A549 (cell line): ENCODE measurements around the gene EMC6. TPM values are rescaled to one million over a fixed set of nuclear protein-coding genes. Genes with fewer than 3 reads are reported as not detected.

Source experiments
- ATAC-seq, 2 experiments: fragments of 200-7000 bp in 1 of 2; fragments of >200 bp in 1 of 2; cut with Nextera tagmentation in 1 of 2; cut with Tn5 transposase in 1 of 2; 3 replicates each; pipeline versions ENCODE4 v1.8.0 to v1.9.1; 2018 to 2020; ENCODE audit warnings: mild to moderate bottlenecking in 1 of 2, moderate library complexity in 1 of 2
- CTCF ChIA-PET: fragments of 300-600 bp; sonication (Branson Sonifier 250); formaldehyde crosslinking; extraction: SDS; loops from one replicate; lab custom pipeline; 2021; ENCODE audit warnings: antibody characterized with exemption, inconsistent platforms; lab: Yijun Ruan, JAX
- POLR2A ChIA-PET: fragments of 350-600 bp; formaldehyde crosslinking; extraction: SDS; loops from one replicate; lab custom pipeline; 2021; ENCODE audit warnings: antibody characterized with exemption, inconsistent platforms; lab: Yijun Ruan, JAX
- DNase-seq, 2 experiments: peaks; one replicate each; pipeline versions ENCODE4 v3.0.0 to v3.0.0-alpha.2; 2011 to 2016; ENCODE audit warnings: low read depth in 1 of 2, low spot score in 1 of 2
- FAIRE-seq: peaks from 2 replicates; lab custom pipeline; 2011; peaks lifted over from hg19 to GRCh38; lab: Jason Lieb, UNC
- H3K27ac ChIP-seq, 2 experiments: fragments of >200 bp; sonication (Bioruptor Twin); formaldehyde crosslinking; 3 replicates each; pipeline ENCODE4 v1.5.1; 2016 to 2017
- H3K4me1 ChIP-seq: fragments of >200 bp; sonication (Bioruptor Twin); formaldehyde crosslinking; 3 replicates; pipeline ENCODE4 v1.6.1; 2016
- H3K4me2 ChIP-seq: fragments of >200 bp; sonication (Bioruptor Twin); formaldehyde crosslinking; 3 replicates; pipeline ENCODE4 v1.6.1; 2016
- H3K4me3 ChIP-seq: fragments of >200 bp; sonication (Bioruptor Twin); formaldehyde crosslinking; 3 replicates; pipeline ENCODE4 v1.5.1; 2016
- H3K9me3 ChIP-seq: fragments of >200 bp; sonication (Bioruptor Twin); formaldehyde crosslinking; 3 replicates; pipeline ENCODE4 v1.6.1; 2016
- ATOH8 ChIP-seq: fragments of 250-450 bp; sonication (Bioruptor Pico); IDR thresholded peaks from 2 replicates; pipeline ENCODE4 v1.5.0; 2020; ENCODE audit warnings: low read depth, mild to moderate bottlenecking, moderate library complexity
- BCL3 ChIP-seq: fragments of >200 bp; sonication (Bioruptor Twin); formaldehyde crosslinking; IDR thresholded peaks from 3 replicates; pipeline ENCODE4 v1.6.1; 2016
- CBX2 ChIP-seq: fragments of 200-600 bp; sonication (generic); IDR thresholded peaks from 2 replicates; pipeline ENCODE4 v1.6.1; 2016; ENCODE audit warnings: low read depth, mild to moderate bottlenecking, borderline replicate concordance
- CHD2 ChIP-seq: fragments of 150-350 bp; IDR thresholded peaks from 2 replicates; pipeline ENCODE4 v1.6.1; 2014; ENCODE audit warnings: low read length; ENCODE audit not compliant: partially characterized antibody
- E2F6 ChIP-seq: IDR thresholded peaks from 2 replicates; pipeline ENCODE4 v1.6.1; 2012; ENCODE audit warnings: low read depth, borderline replicate concordance
- ELK1 ChIP-seq: fragments of 150-350 bp; IDR thresholded peaks from 2 replicates; pipeline ENCODE4 v1.6.1; 2014; ENCODE audit warnings: low read depth, mild to moderate bottlenecking, low read length
- EP300 ChIP-seq, 2 experiments: fragments of >200 bp; sonication (Bioruptor Twin); formaldehyde crosslinking; IDR thresholded peaks; 2 replicates in 1 of 2; 3 replicates in 1 of 2; pipeline ENCODE4 v1.6.1; 2016 to 2017
- ESRRA ChIP-seq: fragments of 150-350 bp; IDR thresholded peaks from 2 replicates; pipeline ENCODE4 v1.6.1; 2014; ENCODE audit warnings: mild to moderate bottlenecking, low read length, borderline replicate concordance
- FOSB ChIP-seq: fragments of 250-450 bp; sonication (Bioruptor Pico); IDR thresholded peaks from 2 replicates; pipeline ENCODE4 v1.5.0; 2020; ENCODE audit warnings: mild to moderate bottlenecking, moderate library complexity
- FOSL2 ChIP-seq, 2 experiments: fragments of 450-650 bp in 1 of 2; fragments of >200 bp in 1 of 2; sonication (Bioruptor Twin) in 1 of 2; formaldehyde crosslinking; IDR thresholded peaks; 2 replicates each; pipeline versions ENCODE4 v1.5.0 to v1.6.1; 2016 to 2020; ENCODE audit warnings: mild to moderate bottlenecking in 1 of 2, moderate library complexity in 1 of 2
- FOXS1 ChIP-seq: fragments of 250-450 bp; sonication (Bioruptor Pico); IDR thresholded peaks from 2 replicates; pipeline ENCODE4 v1.5.0; 2020; ENCODE audit warnings: mild to moderate bottlenecking, moderate library complexity
- GATA3 ChIP-seq: IDR thresholded peaks from 2 replicates; pipeline ENCODE4 v1.6.1; 2012; ENCODE audit warnings: borderline replicate concordance
- HDAC2 ChIP-seq: fragments of 200-600 bp; sonication (generic); IDR thresholded peaks from 2 replicates; pipeline ENCODE4 v1.6.1; 2016
- HEYL ChIP-seq: fragments of 250-450 bp; sonication (Bioruptor Pico); IDR thresholded peaks from 2 replicates; pipeline ENCODE4 v1.8.0; 2021; ENCODE audit warnings: mild to moderate bottlenecking, moderate library complexity
- HOXA7 ChIP-seq: fragments of 250-450 bp; sonication (Bioruptor Pico); IDR thresholded peaks from 2 replicates; pipeline ENCODE4 v1.5.0; 2020; ENCODE audit warnings: mild to moderate bottlenecking, moderate library complexity
- KDM1A ChIP-seq: fragments of 200-600 bp; sonication (generic); IDR thresholded peaks from 2 replicates; pipeline ENCODE4 v1.6.1; 2016; ENCODE audit warnings: low read depth, mild to moderate bottlenecking
- MAX ChIP-seq: IDR thresholded peaks from 2 replicates; pipeline ENCODE4 v1.6.1; 2012
- MAZ ChIP-seq: fragments of 150-350 bp; IDR thresholded peaks from 2 replicates; pipeline ENCODE4 v1.6.1; 2014; ENCODE audit warnings: antibody characterized with exemption, low read depth, low read length, borderline replicate concordance
- RAD21 ChIP-seq, 2 experiments: fragments of >200 bp in 1 of 2; sonication (Bioruptor Twin) in 1 of 2; formaldehyde crosslinking in 1 of 2; IDR thresholded peaks in 1 of 2; conservative IDR thresholded peaks in 1 of 2; 2 replicates in 1 of 2; 3 replicates in 1 of 2; pipeline ENCODE4 v1.6.1; 2012 to 2018; ENCODE audit warnings: inconsistent platforms in 1 of 2
- RCOR1 ChIP-seq: fragments of 150-350 bp; IDR thresholded peaks from 2 replicates; pipeline ENCODE4 v1.6.1; 2014; ENCODE audit warnings: antibody characterized with exemption, low read length, low read depth
- RFX5 ChIP-seq: fragments of 450-650 bp; IDR thresholded peaks from 2 replicates; pipeline ENCODE4 v1.7.1; 2014; ENCODE audit warnings: antibody characterized with exemption, mild to moderate bottlenecking, moderate library complexity
- RNF2 ChIP-seq: fragments of 200-600 bp; sonication (generic); IDR thresholded peaks from 2 replicates; pipeline ENCODE4 v1.6.1; 2016; ENCODE audit warnings: low read depth, mild to moderate bottlenecking, antibody characterized with exemption, moderate library complexity, borderline replicate concordance
- SMC3 ChIP-seq: fragments of >200 bp; sonication (Bioruptor Twin); formaldehyde crosslinking; IDR thresholded peaks from 3 replicates; pipeline ENCODE4 v1.6.1; 2018; ENCODE audit warnings: inconsistent platforms
- ZFP36 ChIP-seq: fragments of 450-650 bp; IDR thresholded peaks from 2 replicates; pipeline ENCODE4 v1.6.1; 2014; ENCODE audit warnings: borderline replicate concordance; ENCODE audit not compliant: partially characterized antibody
- ZSCAN20 ChIP-seq: fragments of 250-450 bp; sonication (Bioruptor Pico); IDR thresholded peaks from 2 replicates; pipeline ENCODE4 v1.8.0; 2022; ENCODE audit warnings: mild to moderate bottlenecking, moderate library complexity
- WGBS: methylation state at CpG from one replicate; pipeline ENCODE4 v1.1.6; 2017; ENCODE audit errors: missing lambda C conversion rate; 5-methylcytosine and 5-hydroxymethylcytosine counted together
- polyA plus RNA-seq, 4 experiments: library from polyadenylated mRNA; depleted of rRNA in 3 of 4; stranded (reverse); fragments of >200 nt; fragmentation: RNase III in 1 of 4; extraction: RNeasy Plus Mini Kit Qiagen cat#74134 plus additional on column Dnase treatment in 1 of 4; gene quantifications; 2 replicates in 3 of 4; 3 replicates in 1 of 4; pipeline ENCODE4 v1.2.3, GENCODE V29; 2011 to 2017

Gene EMC6
- polyA plus RNA-seq, 2 of the 4 experiments (the other 2 are of a cell fraction), result 68.3 to 122 TPM

- FAIRE-seq (no peak), DNase-seq (no peak), ATAC-seq (peak; percentile 21 to 45; a peak in 2 of 6 replicates)
- no peaks in the 10 kb centered on the region for H3K9me3 ChIP-seq
- no peak overlapping the region for H3K27ac ChIP-seq
- ChIA-PET CTCF (interaction anchor here (0.9 to 2.1 kb wide), 2 partner anchors 11 to 47 kb away, joined by 3 to 6 read pairs; no protein-coding TSS in a partner anchor), POLR2A (no interaction called here)
- no peak overlapping the region for H3K4me3 ChIP-seq
- WGBS, result 94% methylated on average over 18 of the region's 22 CpGs
- H3K4me1 ChIP-seq, result peaks cover 7% of the 10 kb centered on the region; the same call in 2 of the 3 replicates
- no peak overlapping the region for H3K4me2 ChIP-seq
- TF ChIP-seq MAZ (no peak), ELK1 (no peak)
These were observed 21.6 kb downstream of the EMC6 start for GRCh38 chr17:3690094-3690715.

- CTCF ChIA-PET, result interaction anchor here (0.5 to 1.2 kb wide), 6 partner anchors 9 to 802 kb away, joined by 3 to 6 read pairs (median 4); no protein-coding TSS in a partner anchor
- no peak for FAIRE-seq
- 0 out of 6 replicates have a peak, but pooled peaks of 1 of the 2 experiments have one; percentile 10 for ATAC-seq
These were observed 23.0 kb downstream of the EMC6 start for GRCh38 chr17:3691617-3692067.

GRCh38 chr17:3692346-3692745, 23.7 kb downstream of the EMC6 start:
- 0 out of 5 replicates have a peak, but pooled peaks of 1 of the 2 experiments have one; percentile 20 for TF ChIP-seq RAD21 (conservative IDR thresholded peaks at IDR 0.05 in 1 of 2, IDR thresholded peaks at IDR 0.05 in 1 of 2)
- no peak for TF ChIP-seq KDM1A
- Histone ChIP-seq H3K4me2 (no peak overlapping the region), H3K27ac (no peak overlapping the region), H3K4me1 (peaks cover 8% of the 10 kb centered on the region; the same call in 2 of the 3 replicates), H3K4me3 (no peak overlapping the region), H3K9me3 (no peaks in the 10 kb centered on the region; the same call in 2 of the 3 replicates)
- ATAC-seq (no peak), FAIRE-seq (no peak), DNase-seq (no peak)
- ChIA-PET POLR2A (no interaction called here), CTCF (interaction anchor here (0.9 to 1.0 kb wide), 3 partner anchors 10 to 45 kb away, joined by 3 to 6 read pairs (median 4); no protein-coding TSS in a partner anchor)
- 91% methylated on average over 9 of the region's 9 CpGs for WGBS

More at GRCh38 chr17:3691617-3692067, 23.0 kb downstream of the EMC6 start:
- no peak for DNase-seq
- H3K4me3 ChIP-seq, result no peak overlapping the region
- no peaks in the 10 kb centered on the region for H3K9me3 ChIP-seq
- peaks cover 8% of the 10 kb centered on the region; the same call in 2 of the 3 replicates for H3K4me1 ChIP-seq
- 90% methylated on average over 16 of the region's 16 CpGs for WGBS
- no peak overlapping the region for H3K27ac ChIP-seq
- TF ChIP-seq FOXS1 (CRISPR knock-in tag), result no peak
- no peak for TF ChIP-seq RCOR1
- no peak for TF ChIP-seq RNF2
- no peak for TF ChIP-seq CHD2
- no peak for TF ChIP-seq ESRRA
- TF ChIP-seq MAZ, result no peak
- TF ChIP-seq ZFP36, result no peak
- no peak for TF ChIP-seq GATA3
- no peak for TF ChIP-seq EP300 (IDR thresholded peaks at IDR 0.05)
- no peak for TF ChIP-seq ZSCAN20 (CRISPR knock-in tag)
- no peak for TF ChIP-seq RFX5
- TF ChIP-seq FOSB, result no peak
- TF ChIP-seq CBX2, result no peak
- POLR2A ChIA-PET, result no interaction called here
- H3K4me2 ChIP-seq, result no peak overlapping the region

GRCh38 chr17:3693141-3693540, 24.5 kb downstream of the EMC6 start:
- CTCF ChIA-PET, result interaction anchor here (0.8 kb wide), 1 partner anchor 11 kb away, joined by 3 read pairs; no protein-coding TSS in a partner anchor
- peaks cover 8% of the 10 kb centered on the region for H3K9me3 ChIP-seq
- H3K4me1 ChIP-seq, result peaks cover 8% of the 10 kb centered on the region; the same call in 2 of the 3 replicates
- WGBS, result 81% methylated on average over 4 of the region's 4 CpGs
- no peak overlapping the region for H3K4me2 ChIP-seq
- no peak overlapping the region for H3K4me3 ChIP-seq
- no peak for ATAC-seq
- POLR2A ChIA-PET, result interaction anchor here (0.6 kb wide), 1 partner anchor 1093 kb away, joined by 7 read pairs; no protein-coding TSS in a partner anchor
- H3K27ac ChIP-seq, result no peak overlapping the region
- no peak for FAIRE-seq
- DNase-seq, result no peak
- TF ChIP-seq E2F6, result no peak
- no peak for TF ChIP-seq HEYL
- TF ChIP-seq CHD2, result no peak
- no peak for TF ChIP-seq HOXA7
- no peak for TF ChIP-seq CBX2
- TF ChIP-seq ATOH8, result no peak
- no peak for TF ChIP-seq FOSL2 (IDR thresholded peaks at IDR 0.05)
- no peak for TF ChIP-seq FOSL2 (CRISPR knock-in tag; IDR thresholded peaks at IDR 0.05)
- no peak for TF ChIP-seq SMC3
- no peak for TF ChIP-seq RCOR1
- TF ChIP-seq HDAC2, result no peak
- TF ChIP-seq MAX, result no peak
- TF ChIP-seq KDM1A, result no peak
- TF ChIP-seq BCL3, result no peak
